Activated CD4-positive, alpha-beta T cell treated with anti-CD3 and anti-CD28 coated beads, Interleukin-2, amount 50 U/mL, for 24 hours (primary cell): Measurements from ENCODE around the gene CABLES2.

ENCODE experiments used
- DNase-seq, 2 donors: peaks; one replicate each; pipeline ENCODE4 v3.0.0-alpha.2; 2020; ENCODE audit warnings: low read depth in 1 of 2, low spot score in 1 of 2

The CABLES2 gene

GRCh38 chr20:62361799-62362589 lies 45.1 kb downstream of the CABLES2 start:
- DNase-seq, result no peak

GRCh38 chr20:62360854-62361798 lies 46.0 kb downstream of the CABLES2 start:
- DNase-seq, result no peak

GRCh38 chr20:62359491-62360121 lies 47.5 kb downstream of the CABLES2 start:
- DNase-seq, result no peak

GRCh38 chr20:62359043-62359490 lies 48.0 kb downstream of the CABLES2 start:
- DNase-seq, result no peak

GRCh38 chr20:62358171-62359042 lies 48.7 kb downstream of the CABLES2 start:
- DNase-seq, result no peak

GRCh38 chr20:62357681-62358080 lies 49.4 kb downstream of the CABLES2 start:
- DNase-seq, result no peak

GRCh38 chr20:62357187-62357667 lies 49.9 kb downstream of the CABLES2 start:
- DNase-seq, result no peak

GRCh38 chr20:62356589-62357186 lies 50.4 kb downstream of the CABLES2 start:
- no peak for DNase-seq

GRCh38 chr20:62355878-62356588 lies 51.1 kb downstream of the CABLES2 start:
- no peak for DNase-seq

GRCh38 chr20:62355516-62355877 lies 51.6 kb downstream of the CABLES2 start:
- DNase-seq, result no peak

- no peak for DNase-seq
These were observed 52.2 kb downstream of the CABLES2 start for GRCh38 chr20:62354811-62355341.

- no peak for DNase-seq
These were observed 52.9 kb downstream of the CABLES2 start for GRCh38 chr20:62354031-62354808.

GRCh38 chr20:62353289-62354030 lies 53.6 kb downstream of the CABLES2 start:
- no peak for DNase-seq

GRCh38 chr20:62352402-62353288 lies 54.4 kb downstream of the CABLES2 start:
- no peak for DNase-seq

GRCh38 chr20:62351469-62352401 lies 55.4 kb downstream of the CABLES2 start:
- DNase-seq, result no peak
